ENCODE results near the gene KCNMA1.

DNA sequence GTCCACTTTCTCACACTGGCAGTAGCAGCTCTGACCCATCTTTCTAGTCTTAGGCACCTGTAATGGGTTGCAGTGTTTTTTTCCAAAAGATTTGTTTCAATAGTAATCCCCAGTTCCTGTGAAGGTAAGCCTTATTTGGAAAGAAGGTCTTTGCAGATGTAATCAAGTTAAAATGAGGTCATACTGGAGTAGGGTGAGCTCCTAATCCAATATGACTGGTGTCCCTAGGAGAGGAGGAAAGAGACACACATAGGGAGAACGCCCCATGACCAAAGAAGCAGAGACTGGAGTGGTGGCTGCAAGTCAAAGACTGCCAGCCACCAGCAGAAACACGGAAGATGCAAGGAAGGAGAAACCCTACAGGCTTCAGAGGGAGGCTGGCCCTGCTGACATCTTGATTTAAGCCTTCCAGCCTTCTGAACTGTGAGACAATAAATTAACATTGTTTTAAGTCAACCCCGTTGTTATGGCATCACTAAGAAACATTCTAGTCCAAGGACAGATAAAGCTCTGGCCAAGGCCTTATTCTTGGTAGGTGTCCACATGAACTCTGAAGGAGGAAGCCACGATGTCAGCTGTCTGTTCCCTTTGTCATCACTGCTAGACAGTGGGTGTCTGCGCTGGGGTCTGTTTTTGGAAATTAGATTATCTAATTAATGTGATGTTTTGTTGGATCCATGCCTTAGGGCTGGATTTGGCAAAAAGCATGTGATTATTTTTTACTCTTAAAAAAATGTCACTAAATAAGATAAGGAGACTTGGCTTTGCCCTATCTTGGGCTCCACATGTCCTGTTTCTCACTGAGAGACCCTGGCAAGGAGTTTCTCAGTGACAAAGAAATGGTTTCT, 214.9 kb downstream of the KCNMA1 start:
- TF ChIP-seq, protein P1, sequence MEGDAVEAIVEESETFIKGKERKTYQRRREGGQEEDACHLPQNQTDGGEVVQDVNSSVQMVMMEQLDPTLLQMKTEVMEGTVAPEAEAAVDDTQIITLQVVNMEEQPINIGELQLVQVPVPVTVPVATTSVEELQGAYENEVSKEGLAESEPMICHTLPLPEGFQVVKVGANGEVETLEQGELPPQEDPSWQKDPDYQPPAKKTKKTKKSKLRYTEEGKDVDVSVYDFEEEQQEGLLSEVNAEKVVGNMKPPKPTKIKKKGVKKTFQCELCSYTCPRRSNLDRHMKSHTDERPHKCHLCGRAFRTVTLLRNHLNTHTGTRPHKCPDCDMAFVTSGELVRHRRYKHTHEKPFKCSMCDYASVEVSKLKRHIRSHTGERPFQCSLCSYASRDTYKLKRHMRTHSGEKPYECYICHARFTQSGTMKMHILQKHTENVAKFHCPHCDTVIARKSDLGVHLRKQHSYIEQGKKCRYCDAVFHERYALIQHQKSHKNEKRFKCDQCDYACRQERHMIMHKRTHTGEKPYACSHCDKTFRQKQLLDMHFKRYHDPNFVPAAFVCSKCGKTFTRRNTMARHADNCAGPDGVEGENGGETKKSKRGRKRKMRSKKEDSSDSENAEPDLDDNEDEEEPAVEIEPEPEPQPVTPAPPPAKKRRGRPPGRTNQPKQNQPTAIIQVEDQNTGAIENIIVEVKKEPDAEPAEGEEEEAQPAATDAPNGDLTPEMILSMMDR (IDR thresholded peaks at IDR 0.05; ENCODE audit: poor library complexity, severe bottlenecking) = no peak
- TF ChIP-seq, protein P2, sequence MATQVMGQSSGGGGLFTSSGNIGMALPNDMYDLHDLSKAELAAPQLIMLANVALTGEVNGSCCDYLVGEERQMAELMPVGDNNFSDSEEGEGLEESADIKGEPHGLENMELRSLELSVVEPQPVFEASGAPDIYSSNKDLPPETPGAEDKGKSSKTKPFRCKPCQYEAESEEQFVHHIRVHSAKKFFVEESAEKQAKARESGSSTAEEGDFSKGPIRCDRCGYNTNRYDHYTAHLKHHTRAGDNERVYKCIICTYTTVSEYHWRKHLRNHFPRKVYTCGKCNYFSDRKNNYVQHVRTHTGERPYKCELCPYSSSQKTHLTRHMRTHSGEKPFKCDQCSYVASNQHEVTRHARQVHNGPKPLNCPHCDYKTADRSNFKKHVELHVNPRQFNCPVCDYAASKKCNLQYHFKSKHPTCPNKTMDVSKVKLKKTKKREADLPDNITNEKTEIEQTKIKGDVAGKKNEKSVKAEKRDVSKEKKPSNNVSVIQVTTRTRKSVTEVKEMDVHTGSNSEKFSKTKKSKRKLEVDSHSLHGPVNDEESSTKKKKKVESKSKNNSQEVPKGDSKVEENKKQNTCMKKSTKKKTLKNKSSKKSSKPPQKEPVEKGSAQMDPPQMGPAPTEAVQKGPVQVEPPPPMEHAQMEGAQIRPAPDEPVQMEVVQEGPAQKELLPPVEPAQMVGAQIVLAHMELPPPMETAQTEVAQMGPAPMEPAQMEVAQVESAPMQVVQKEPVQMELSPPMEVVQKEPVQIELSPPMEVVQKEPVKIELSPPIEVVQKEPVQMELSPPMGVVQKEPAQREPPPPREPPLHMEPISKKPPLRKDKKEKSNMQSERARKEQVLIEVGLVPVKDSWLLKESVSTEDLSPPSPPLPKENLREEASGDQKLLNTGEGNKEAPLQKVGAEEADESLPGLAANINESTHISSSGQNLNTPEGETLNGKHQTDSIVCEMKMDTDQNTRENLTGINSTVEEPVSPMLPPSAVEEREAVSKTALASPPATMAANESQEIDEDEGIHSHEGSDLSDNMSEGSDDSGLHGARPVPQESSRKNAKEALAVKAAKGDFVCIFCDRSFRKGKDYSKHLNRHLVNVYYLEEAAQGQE (IDR thresholded peaks at IDR 0.05; ENCODE audit: borderline replicate concordance) = no peak
- TF ChIP-seq EZH2 (IDR thresholded peaks at IDR 0.05; ENCODE audit: borderline replicate concordance, insufficient read depth, low read length, poor library complexity, severe bottlenecking) (no peak), SMC3 (conservative IDR thresholded peaks at IDR 0.05; ENCODE audit: poor library complexity) (no peak), POLR2AphosphoS5 (IDR thresholded peaks at IDR 0.05) (no peak), RAD21 (conservative IDR thresholded peaks at IDR 0.05) (no peak), EP300 (conservative IDR thresholded peaks at IDR 0.05; ENCODE audit: poor library complexity, severe bottlenecking) (no peak)

Data from neural cell (in vitro differentiated cells).